NCI-H82 treated with DMSO at 0.1 percent for 48 hours (cell line): ENCODE data around the gene TAF11L13.

ENCODE experiments used
- DNase-seq: peaks from one replicate; lab custom pipeline; 2025; ENCODE audit not compliant: unreplicated experiment; lab: John Stamatoyannopoulos, UW

Gene TAF11L13

DNA sequence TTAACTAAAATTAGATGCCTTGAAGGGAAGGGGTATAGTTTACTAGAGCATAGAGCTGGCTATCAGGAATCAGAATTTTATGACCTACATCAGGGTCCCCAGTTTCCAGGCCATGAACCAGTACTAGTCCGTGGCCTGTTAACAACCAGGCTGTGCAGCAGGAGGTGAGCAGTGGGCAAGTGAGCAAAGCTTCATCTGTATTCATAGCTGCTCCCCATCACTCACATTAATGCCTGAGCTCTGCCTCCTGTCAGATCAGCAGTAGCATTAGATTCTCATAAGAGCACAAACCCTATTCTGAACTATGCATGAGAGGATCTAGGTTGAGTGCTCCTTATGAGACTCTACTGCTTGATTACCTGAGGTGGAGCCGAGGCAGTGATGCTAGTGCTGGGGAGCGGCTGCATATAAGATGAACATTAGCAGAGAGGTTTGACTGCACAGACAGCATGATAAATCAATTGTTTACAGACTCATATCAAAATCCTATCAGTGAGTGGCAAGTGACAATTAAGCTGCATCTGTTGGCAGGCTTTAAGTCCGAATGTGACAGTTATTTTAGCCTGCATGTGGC, 47.0 kb downstream of the TAF11L13 start:
- peak; percentile 10 for DNase-seq

DNA sequence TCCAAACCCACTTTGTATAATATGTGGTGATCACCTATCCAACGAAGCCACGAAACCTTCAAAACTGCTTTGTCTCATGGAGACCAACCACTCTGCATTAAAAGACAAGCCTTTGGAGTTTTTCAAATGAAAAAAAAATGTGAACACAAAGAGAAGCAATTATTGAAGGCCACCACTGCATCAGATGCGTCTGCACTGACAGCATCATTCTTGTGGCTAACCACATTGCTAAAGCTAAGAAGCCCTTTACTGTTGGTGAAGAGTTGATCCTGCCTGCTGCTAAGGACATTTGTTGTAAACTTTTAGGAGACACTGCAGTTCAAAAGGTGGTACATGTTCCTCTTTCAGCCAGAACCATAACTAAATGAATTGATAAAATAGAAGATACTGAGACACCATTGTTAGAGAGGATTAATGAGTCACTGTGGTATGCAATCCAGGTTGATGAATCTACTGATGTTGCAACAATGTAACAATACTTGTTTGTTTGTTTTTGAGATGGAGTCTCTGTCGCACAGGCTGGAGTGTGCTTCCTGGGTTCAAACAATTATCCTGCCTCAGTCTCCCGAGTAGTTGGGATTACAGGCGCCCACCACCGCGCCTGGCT, 47.8 kb downstream of the TAF11L13 start:
- no peak for DNase-seq

DNA sequence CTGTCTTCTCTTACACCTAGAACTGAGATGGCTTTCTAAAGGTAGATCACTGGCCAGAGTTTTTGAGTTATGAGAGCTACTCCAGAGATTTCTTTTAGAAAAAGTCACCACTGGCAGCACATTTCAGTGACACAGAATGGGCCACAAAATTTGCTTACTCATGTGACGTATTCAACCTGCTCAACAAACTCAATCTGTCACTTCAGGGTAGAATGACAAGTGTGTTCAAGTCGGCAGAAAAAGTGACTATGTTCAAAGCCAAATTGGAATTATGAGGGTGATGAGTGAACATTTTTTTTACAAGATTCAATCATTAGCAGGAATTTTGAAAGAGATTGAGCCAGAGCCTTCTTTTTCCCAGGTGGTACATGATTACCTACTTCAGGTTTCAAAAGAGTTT, 48.8 kb downstream of the TAF11L13 start:
- DNase-seq = no peak
